Endothelial cell of umbilical vein (primary cell): ENCODE measurements around the gene DDOST.

Experiments
- CTCF ChIP-seq, 2 donors: IDR thresholded peaks; 1 replicate in 1 of 2; 2 replicates in 1 of 2; pipeline ENCODE4 v1.5.1; 2011; ENCODE audit warnings: low read length in 2 of 2, mild to moderate bottlenecking in 2 of 2, moderate library complexity in 2 of 2, control low read depth in 1 of 2, inconsistent platforms in 1 of 2, low read depth in 1 of 2; ENCODE audit not compliant: insufficient read depth in 1 of 2; ENCODE audit errors: extremely low read depth in 1 of 2
- EZH2 ChIP-seq: IDR thresholded peaks from 2 replicates; pipeline ENCODE4 v1.6.1; 2012; ENCODE audit warnings: borderline replicate concordance, low read depth, mild to moderate bottlenecking, moderate library complexity, low read length, inconsistent platforms; ENCODE audit not compliant: severe bottlenecking
- JUN ChIP-seq: IDR thresholded peaks from 2 replicates; pipeline ENCODE4 v1.6.1; 2011; ENCODE audit warnings: borderline replicate concordance, low read depth; ENCODE audit not compliant: insufficient read length, insufficient read depth
- MYC ChIP-seq: IDR thresholded peaks from one replicate; pipeline ENCODE4 v1.6.1; 2011; ENCODE audit warnings: mild to moderate bottlenecking, low read depth, low read length
- POLR2A ChIP-seq: IDR thresholded peaks from 2 replicates; pipeline ENCODE4 v1.6.1; 2012; ENCODE audit warnings: low read depth, mild to moderate bottlenecking, control low read depth, low read length
- POLR2AphosphoS5 ChIP-seq: IDR thresholded peaks from 2 replicates; pipeline ENCODE4 v1.6.1; 2012; ENCODE audit warnings: low read depth, mild to moderate bottlenecking, control low read depth, low read length, moderate library complexity; ENCODE audit not compliant: insufficient read depth
- TF ChIP-seq, protein P1 (sequence below): IDR thresholded peaks from 2 replicates; pipeline ENCODE4 v1.6.1; 2011; ENCODE audit not compliant: insufficient read depth, insufficient read length

DNA sequence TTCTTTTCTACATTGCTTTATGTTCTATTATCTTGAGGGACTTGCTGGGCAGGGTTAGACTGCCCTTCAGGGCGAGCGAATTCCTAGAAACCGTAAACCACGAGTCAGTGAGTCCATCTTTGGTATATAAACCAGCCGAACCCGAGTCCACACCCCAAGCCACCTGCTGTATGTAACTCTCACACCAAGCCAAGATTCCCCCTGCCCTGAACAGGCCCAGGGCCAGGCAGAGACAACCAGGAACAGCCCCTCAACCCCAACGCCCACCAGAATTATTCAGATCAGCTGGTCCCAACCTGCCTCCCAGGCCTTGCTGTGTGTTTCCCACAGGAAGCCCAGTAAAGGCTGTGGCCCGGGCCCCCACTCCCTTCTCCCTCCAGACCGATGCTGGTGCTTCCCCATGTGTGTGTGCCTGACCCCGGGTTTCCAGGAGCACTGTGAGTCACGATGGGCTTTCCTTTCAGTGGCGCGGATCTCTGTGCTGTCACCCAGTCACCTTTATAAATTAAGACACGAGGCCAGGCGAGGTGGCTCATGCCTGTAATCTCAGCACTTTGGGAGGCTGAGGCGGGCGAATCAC, 39.6 kb upstream of the DDOST start:
- TF ChIP-seq, protein P1, sequence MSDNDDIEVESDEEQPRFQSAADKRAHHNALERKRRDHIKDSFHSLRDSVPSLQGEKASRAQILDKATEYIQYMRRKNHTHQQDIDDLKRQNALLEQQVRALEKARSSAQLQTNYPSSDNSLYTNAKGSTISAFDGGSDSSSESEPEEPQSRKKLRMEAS: no peak
- TF ChIP-seq CTCF (IDR thresholded peaks at IDR 0.05; ENCODE audit: extremely low read depth in 1 of 2, insufficient read depth in 1 of 2, low read depth in 1 of 2, low read length in 2 of 2) (no peak), POLR2A (no peak), JUN (no peak), POLR2AphosphoS5 (no peak), EZH2 (no peak), MYC (no peak)
